Vagina (tissue), 2 donors: Measurements from ENCODE around the gene DPP6. TPM values are rescaled to one million over a fixed set of nuclear protein-coding genes. Genes with fewer than 3 reads are reported as not detected.

Source experiments
- DNase-seq, 2 donors: peaks; one replicate each; pipeline ENCODE4 v3.0.0-alpha.2; 2017; ENCODE audit errors: extremely low spot score in 2 of 2
- H3K27ac ChIP-seq: fragments of 200-600 bp; sonication (generic); one replicate; pipeline ENCODE4 v1.5.1; 2019
- H3K27me3 ChIP-seq: fragments of 200-600 bp; sonication (generic); one replicate; pipeline ENCODE4 v1.5.1; 2019
- H3K36me3 ChIP-seq, 2 donors: fragments of 200-600 bp; sonication (generic); one replicate each; pipeline ENCODE4 v1.5.1; 2017 to 2019
- H3K4me1 ChIP-seq: fragments of 200-600 bp; sonication (generic); one replicate; pipeline ENCODE4 v1.5.1; 2019
- H3K4me3 ChIP-seq, 2 donors: fragments of 200-600 bp; sonication (generic); 1 replicate in 1 of 2; 2 replicates in 1 of 2; pipeline ENCODE4 v1.5.1; 2016 to 2019
- H3K9me3 ChIP-seq: fragments of 200-600 bp; sonication (generic); one replicate; pipeline ENCODE4 v1.5.1; 2019
- POLR2A ChIP-seq, 2 donors: fragments of 450-650 bp; IDR thresholded peaks; one replicate each; pipeline ENCODE4 v1.6.1; 2017; ENCODE audit warnings: antibody characterized with exemption in 2 of 2, mild to moderate bottlenecking in 2 of 2, moderate library complexity in 2 of 2
- POLR2AphosphoS5 ChIP-seq, 2 donors: sonication (generic); formaldehyde crosslinking; IDR thresholded peaks; one replicate each; pipeline ENCODE4 v1.9.0; 2017; ENCODE audit warnings: antibody characterized with exemption in 2 of 2, mild to moderate bottlenecking in 2 of 2, low read depth in 1 of 2; ENCODE audit not compliant: insufficient read depth in 1 of 2
- intact Hi-C: fragments of 100-400 bp; cut with DNase I; formaldehyde crosslinking; loops from one replicate; pipeline ENCODE4 v1.15.1; 2023
- total RNA-seq: library from RNA; depleted of rRNA; stranded (reverse); fragments of >200 nt; gene quantifications from one replicate; pipeline ENCODE4 v1.2.3, GENCODE V29; 2016
- TF ChIP-seq, protein P1 (sequence below), 3 experiments: fragments of 450-650 bp in 2 of 3; fragments of 200-600 bp in 1 of 3; sonication (generic) in 1 of 3; IDR thresholded peaks; one replicate each; pipeline ENCODE4 v1.5.1; 2017 to 2019; ENCODE audit warnings: antibody characterized with exemption in 3 of 3, mild to moderate bottlenecking in 2 of 3, moderate library complexity in 2 of 3

DPP6 gene
- total RNA-seq, 1 donor from 2014 or later: 7.9 TPM

DNA sequence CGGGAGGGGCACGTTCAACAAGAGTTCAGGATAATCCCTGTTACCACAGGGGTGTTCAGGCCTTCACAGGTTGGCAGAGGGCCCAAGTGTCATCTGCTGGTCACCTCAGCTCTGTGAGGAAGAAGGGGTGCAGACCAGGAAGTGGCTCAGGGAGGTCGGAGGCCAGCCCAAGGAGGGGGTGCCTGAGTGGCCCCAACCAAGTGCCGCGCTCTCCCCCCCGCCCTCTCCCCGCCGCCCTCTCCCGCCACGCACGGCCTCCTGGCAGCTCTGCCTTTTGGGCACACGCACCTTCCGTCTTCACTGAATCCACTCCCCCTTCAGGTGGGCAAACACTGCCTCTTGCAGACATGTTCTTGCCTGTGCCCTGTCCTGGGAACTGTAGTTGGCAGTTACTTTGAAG, 705.6 kb downstream of the DPP6 start:
- intact Hi-C loops: no loop called here
- no peak overlapping the region for H3K27ac ChIP-seq
- H3K4me1 ChIP-seq: no peaks in the 10 kb centered on the region
- H3K36me3 ChIP-seq: no peaks in the 10 kb centered on the region
- no peak for DNase-seq
- no peaks in the 10 kb centered on the region for H3K27me3 ChIP-seq
- H3K4me3 ChIP-seq: no peak overlapping the region
- no peaks in the 10 kb centered on the region for H3K9me3 ChIP-seq
- TF ChIP-seq, protein P1, sequence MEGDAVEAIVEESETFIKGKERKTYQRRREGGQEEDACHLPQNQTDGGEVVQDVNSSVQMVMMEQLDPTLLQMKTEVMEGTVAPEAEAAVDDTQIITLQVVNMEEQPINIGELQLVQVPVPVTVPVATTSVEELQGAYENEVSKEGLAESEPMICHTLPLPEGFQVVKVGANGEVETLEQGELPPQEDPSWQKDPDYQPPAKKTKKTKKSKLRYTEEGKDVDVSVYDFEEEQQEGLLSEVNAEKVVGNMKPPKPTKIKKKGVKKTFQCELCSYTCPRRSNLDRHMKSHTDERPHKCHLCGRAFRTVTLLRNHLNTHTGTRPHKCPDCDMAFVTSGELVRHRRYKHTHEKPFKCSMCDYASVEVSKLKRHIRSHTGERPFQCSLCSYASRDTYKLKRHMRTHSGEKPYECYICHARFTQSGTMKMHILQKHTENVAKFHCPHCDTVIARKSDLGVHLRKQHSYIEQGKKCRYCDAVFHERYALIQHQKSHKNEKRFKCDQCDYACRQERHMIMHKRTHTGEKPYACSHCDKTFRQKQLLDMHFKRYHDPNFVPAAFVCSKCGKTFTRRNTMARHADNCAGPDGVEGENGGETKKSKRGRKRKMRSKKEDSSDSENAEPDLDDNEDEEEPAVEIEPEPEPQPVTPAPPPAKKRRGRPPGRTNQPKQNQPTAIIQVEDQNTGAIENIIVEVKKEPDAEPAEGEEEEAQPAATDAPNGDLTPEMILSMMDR (IDR thresholded peaks at IDR 0.05): no peak
- TF ChIP-seq POLR2A (IDR thresholded peaks at IDR 0.05): no peak
- no peak for TF ChIP-seq POLR2AphosphoS5 (IDR thresholded peaks at IDR 0.05; ENCODE audit: insufficient read depth in 1 of 2, low read depth in 1 of 2)

GRCh38 chr7:154759989-154760388, 707.8 kb downstream of the DPP6 start:
- Histone ChIP-seq H3K36me3 (no peaks in the 10 kb centered on the region), H3K9me3 (no peaks in the 10 kb centered on the region), H3K4me3 (no peak overlapping the region), H3K4me1 (no peaks in the 10 kb centered on the region), H3K27me3 (no peaks in the 10 kb centered on the region), H3K27ac (no peak overlapping the region)
- intact Hi-C loops: no loop called here
- DNase-seq: no peak
- TF ChIP-seq, protein P1 (IDR thresholded peaks at IDR 0.05): no peak
- TF ChIP-seq POLR2A (IDR thresholded peaks at IDR 0.05) (no peak), POLR2AphosphoS5 (IDR thresholded peaks at IDR 0.05; ENCODE audit: insufficient read depth in 1 of 2, low read depth in 1 of 2) (no peak)

GRCh38 chr7:154765118-154765517, 712.9 kb downstream of the DPP6 start:
- no peak overlapping the region for H3K27ac ChIP-seq
- DNase-seq: no peak
- no peak for TF ChIP-seq POLR2AphosphoS5 (IDR thresholded peaks at IDR 0.05; ENCODE audit: insufficient read depth in 1 of 2, low read depth in 1 of 2)
- TF ChIP-seq, protein P1 (IDR thresholded peaks at IDR 0.05): no peak
- no peak for TF ChIP-seq POLR2A (IDR thresholded peaks at IDR 0.05)
- no peaks in the 10 kb centered on the region for H3K36me3 ChIP-seq
- no peaks in the 10 kb centered on the region for H3K9me3 ChIP-seq
- H3K27me3 ChIP-seq: no peaks in the 10 kb centered on the region
- no peaks in the 10 kb centered on the region for H3K4me1 ChIP-seq
- intact Hi-C loops: no loop called here
- no peak overlapping the region for H3K4me3 ChIP-seq

GRCh38 chr7:154767142-154767541, 714.9 kb downstream of the DPP6 start:
- Histone ChIP-seq H3K27me3 (no peaks in the 10 kb centered on the region), H3K4me3 (no peak overlapping the region), H3K9me3 (no peaks in the 10 kb centered on the region), H3K4me1 (no peaks in the 10 kb centered on the region), H3K27ac (no peak overlapping the region), H3K36me3 (no peaks in the 10 kb centered on the region)
- intact Hi-C loops: no loop called here
- no peak for DNase-seq
- TF ChIP-seq, protein P1 (IDR thresholded peaks at IDR 0.05): no peak
- no peak for TF ChIP-seq POLR2AphosphoS5 (IDR thresholded peaks at IDR 0.05; ENCODE audit: insufficient read depth in 1 of 2, low read depth in 1 of 2)
- no peak for TF ChIP-seq POLR2A (IDR thresholded peaks at IDR 0.05)

- Histone ChIP-seq H3K27ac (no peak overlapping the region), H3K4me1 (no peaks in the 10 kb centered on the region), H3K4me3 (no peak overlapping the region), H3K27me3 (no peaks in the 10 kb centered on the region), H3K9me3 (no peaks in the 10 kb centered on the region), H3K36me3 (no peaks in the 10 kb centered on the region)
- intact Hi-C loops: no loop called here
- no peak for DNase-seq
- TF ChIP-seq POLR2A (IDR thresholded peaks at IDR 0.05) (no peak), POLR2AphosphoS5 (IDR thresholded peaks at IDR 0.05; ENCODE audit: insufficient read depth in 1 of 2, low read depth in 1 of 2) (no peak)
- TF ChIP-seq, protein P1 (IDR thresholded peaks at IDR 0.05): no peak
These were observed 715.7 kb downstream of the DPP6 start for GRCh38 chr7:154767821-154768415.
